DMS79 (cell line): Measurements from ENCODE around the gene PCDHB16.

ENCODE experiments used
- DNase-seq: peaks from one replicate; lab custom pipeline; 2025; lab: John Stamatoyannopoulos, UW

The PCDHB16 gene

GRCh38 chr5:141234109-141234667, 52.0 kb downstream of the PCDHB16 start:
- DNase-seq, result no peak
